Measurements from ENCODE around the gene ARHGEF1. TPM values are rescaled to one million over a fixed set of nuclear protein-coding genes. Genes with fewer than 3 reads are reported as not detected.

Gene ARHGEF1
- total RNA-seq, 1 experiment from 2014 or later: 50.8 TPM

DNA sequence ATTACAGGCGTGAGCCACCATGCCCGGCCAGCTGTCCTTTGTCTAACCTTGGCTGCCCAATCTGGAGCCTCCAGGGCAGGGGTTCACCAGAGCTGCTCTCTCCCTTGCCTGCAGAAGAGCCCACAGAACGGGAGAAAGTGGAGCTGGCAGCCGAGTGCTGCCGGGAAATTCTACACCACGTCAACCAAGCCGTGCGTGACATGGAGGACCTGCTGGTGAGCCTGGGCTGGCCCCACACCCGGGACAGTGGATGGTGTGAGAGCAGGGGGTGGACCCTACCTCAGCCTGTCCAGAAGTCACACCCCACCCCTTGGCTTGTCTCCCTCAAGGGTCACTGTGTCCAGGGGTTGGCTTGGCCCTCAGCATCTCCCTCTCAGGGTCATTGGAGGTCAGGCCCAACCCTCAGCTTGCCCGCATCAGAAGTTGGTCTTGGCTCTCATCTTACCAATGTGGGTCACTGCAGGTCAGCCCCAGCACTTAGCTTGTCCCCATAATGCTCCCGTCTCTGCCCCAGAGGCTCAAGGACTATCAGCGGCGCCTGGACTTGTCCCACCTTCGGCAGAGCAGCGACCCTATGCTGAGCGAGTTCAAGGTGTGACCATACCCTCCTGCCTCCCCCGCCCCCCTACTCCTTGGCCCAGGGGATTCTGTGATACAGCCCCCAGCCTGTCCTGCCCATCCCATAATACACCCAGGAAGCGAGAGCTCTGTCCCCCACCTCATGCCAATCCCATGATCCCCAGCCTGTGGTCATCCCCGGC is 20.4 kb downstream of the ARHGEF1 start:
- H3K4me2 ChIP-seq (ENCODE audit: low read length): peak overlapping the region; percentile 81; the same call in 1 of the 2 replicates
- intact Hi-C loops (cut with micrococcal nuclease): no loop called here
- POLR2A ChIA-PET (ENCODE audit: unreplicated experiment): interaction anchor here (0.8 kb wide), 1 partner anchor 230 kb away, joined by 39 read pairs; no protein-coding TSS in a partner anchor
- H3K27me3 ChIP-seq (ENCODE audit: low read length): no peaks in the 10 kb centered on the region
- DNase-seq (no peak), ATAC-seq (no peak)
- H3K9ac ChIP-seq (ENCODE audit: low read length): no peak overlapping the region
- H2AFZ ChIP-seq (ENCODE audit: low read length): no peak overlapping the region
- no peaks in the 10 kb centered on the region for H3K9me3 ChIP-seq (ENCODE audit: low read length)
- H3K9me2 ChIP-seq (replicated peaks; ENCODE audit: low read length): no peaks in the 10 kb centered on the region
- H3F3A ChIP-seq (ENCODE audit: low read length, unreplicated experiment): no peaks in the 10 kb centered on the region
- H4K20me1 ChIP-seq (ENCODE audit: low read length): no peaks in the 10 kb centered on the region
- peak overlapping the region; percentile 83 for H3K27ac ChIP-seq (ENCODE audit: low read length)
- peaks cover 24% of the 10 kb centered on the region; the same call in 1 of the 2 replicates for H3K36me3 ChIP-seq (ENCODE audit: low read depth, low read length)
- TF ChIP-seq EZH2phosphoT487 (IDR thresholded peaks at IDR 0.05; ENCODE audit: borderline replicate concordance, low read length): no peak
- TF ChIP-seq, protein P1, sequence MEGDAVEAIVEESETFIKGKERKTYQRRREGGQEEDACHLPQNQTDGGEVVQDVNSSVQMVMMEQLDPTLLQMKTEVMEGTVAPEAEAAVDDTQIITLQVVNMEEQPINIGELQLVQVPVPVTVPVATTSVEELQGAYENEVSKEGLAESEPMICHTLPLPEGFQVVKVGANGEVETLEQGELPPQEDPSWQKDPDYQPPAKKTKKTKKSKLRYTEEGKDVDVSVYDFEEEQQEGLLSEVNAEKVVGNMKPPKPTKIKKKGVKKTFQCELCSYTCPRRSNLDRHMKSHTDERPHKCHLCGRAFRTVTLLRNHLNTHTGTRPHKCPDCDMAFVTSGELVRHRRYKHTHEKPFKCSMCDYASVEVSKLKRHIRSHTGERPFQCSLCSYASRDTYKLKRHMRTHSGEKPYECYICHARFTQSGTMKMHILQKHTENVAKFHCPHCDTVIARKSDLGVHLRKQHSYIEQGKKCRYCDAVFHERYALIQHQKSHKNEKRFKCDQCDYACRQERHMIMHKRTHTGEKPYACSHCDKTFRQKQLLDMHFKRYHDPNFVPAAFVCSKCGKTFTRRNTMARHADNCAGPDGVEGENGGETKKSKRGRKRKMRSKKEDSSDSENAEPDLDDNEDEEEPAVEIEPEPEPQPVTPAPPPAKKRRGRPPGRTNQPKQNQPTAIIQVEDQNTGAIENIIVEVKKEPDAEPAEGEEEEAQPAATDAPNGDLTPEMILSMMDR (conservative IDR thresholded peaks at IDR 0.05; ENCODE audit: low read depth, low read length): no peak
- TF ChIP-seq EZH2 (IDR thresholded peaks at IDR 0.05; ENCODE audit: low read length, unreplicated experiment): no peak
- no TSS peak for BruUV-seq (replicated peaks)
- CTCF ChIA-PET: no interaction called here
- peaks cover 18% of the 10 kb centered on the region for H3K4me1 ChIP-seq (ENCODE audit: insufficient read depth, low read length)
- no peak overlapping the region for H3K4me3 ChIP-seq (ENCODE audit: low read length)
- H3K79me2 ChIP-seq (ENCODE audit: low read length): no peaks in the 10 kb centered on the region

DNA sequence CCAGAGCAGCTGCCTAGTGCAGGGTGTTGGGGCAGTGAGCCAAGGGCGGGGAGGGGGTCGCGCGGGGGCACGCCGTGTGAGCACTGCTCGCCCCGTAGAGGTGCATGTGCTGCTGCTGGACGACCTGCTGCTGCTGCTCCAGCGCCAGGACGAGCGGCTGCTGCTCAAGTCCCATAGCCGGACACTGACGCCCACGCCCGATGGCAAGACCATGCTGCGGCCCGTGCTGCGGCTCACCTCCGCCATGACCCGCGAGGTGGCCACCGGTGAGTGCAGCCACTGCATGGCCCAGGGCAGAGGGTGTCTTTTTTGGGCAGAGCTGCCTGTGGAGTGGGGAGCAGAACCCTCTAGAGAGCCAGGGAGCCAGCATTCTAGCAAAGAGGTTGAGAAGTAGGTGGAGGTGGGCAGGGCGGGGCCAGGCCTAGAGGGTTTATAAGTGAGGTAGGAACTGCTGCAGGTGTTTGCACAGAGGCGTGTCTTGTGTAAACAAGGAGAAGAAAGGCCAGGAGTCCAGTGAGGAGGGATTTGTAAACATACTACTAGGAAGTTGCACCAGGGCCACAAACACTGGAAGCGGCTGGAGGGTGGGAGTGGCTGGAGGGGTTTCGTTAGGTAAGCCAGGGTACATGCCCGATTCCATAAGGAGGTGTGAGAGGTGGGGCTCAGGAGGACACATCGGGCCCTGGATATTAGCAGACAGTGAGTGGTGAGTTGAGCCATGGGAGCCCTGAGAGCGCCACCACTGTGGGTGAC is 21.3 kb downstream of the ARHGEF1 start:
- Histone ChIP-seq H3K4me1 (ENCODE audit: insufficient read depth, low read length) (peaks cover 18% of the 10 kb centered on the region), H3K9me2 (replicated peaks; ENCODE audit: low read length) (no peaks in the 10 kb centered on the region), H3K27me3 (ENCODE audit: low read length) (no peaks in the 10 kb centered on the region), H3K36me3 (ENCODE audit: low read depth, low read length) (peaks cover 24% of the 10 kb centered on the region; the same call in 1 of the 2 replicates), H3K4me3 (ENCODE audit: low read length) (no peak overlapping the region), H3K79me2 (ENCODE audit: low read length) (no peaks in the 10 kb centered on the region), H3K9me3 (ENCODE audit: low read length) (no peaks in the 10 kb centered on the region), H2AFZ (ENCODE audit: low read length) (no peak overlapping the region), H4K20me1 (ENCODE audit: low read length) (no peaks in the 10 kb centered on the region), H3K4me2 (ENCODE audit: low read length) (peak overlapping the region; percentile 81), H3K9ac (ENCODE audit: low read length) (peak overlapping the region; percentile 35; the same call in 1 of the 2 replicates), H3F3A (ENCODE audit: low read length, unreplicated experiment) (no peaks in the 10 kb centered on the region), H3K27ac (ENCODE audit: low read length) (peak overlapping the region; percentile 83)
- ATAC-seq (peak; percentile 92), DNase-seq (peak; percentile 81)
- ChIA-PET POLR2A (ENCODE audit: unreplicated experiment) (interaction anchor here (0.8 kb wide), 1 partner anchor 229 kb away, joined by 39 read pairs; no protein-coding TSS in a partner anchor), CTCF (no interaction called here)
- intact Hi-C loops (cut with micrococcal nuclease): no loop called here
- no TSS peak for BruUV-seq (replicated peaks)
- TF ChIP-seq, protein P1 (conservative IDR thresholded peaks at IDR 0.05; ENCODE audit: low read depth, low read length): no peak
- TF ChIP-seq EZH2 (IDR thresholded peaks at IDR 0.05; ENCODE audit: low read length, unreplicated experiment) (no peak), EZH2phosphoT487 (IDR thresholded peaks at IDR 0.05; ENCODE audit: borderline replicate concordance, low read length) (no peak)
